Forelimb muscle (tissue), 1 donor: ENCODE results near the gene MARCHF9. TPM values are rescaled to one million over a fixed set of nuclear protein-coding genes. Genes with fewer than 3 reads are reported as not detected.

Source experiments
- DNase-seq: peaks from one replicate; pipeline ENCODE4 v3.0.0-alpha.2; 2013; ENCODE audit warnings: low read depth
- polyA plus RNA-seq: library from polyadenylated mRNA; unstranded; fragments of 120-200 nt; gene quantifications from one replicate; pipeline ENCODE4 v1.2.1, GENCODE V29; 2013; ENCODE audit not compliant: insufficient read length

The MARCHF9 gene
- polyA plus RNA-seq, 1 donor: 8.3 TPM

- DNase-seq: no peak
Measured at GRCh38 chr12:57737467-57738460, 17.1 kb upstream of the MARCHF9 start.

DNA sequence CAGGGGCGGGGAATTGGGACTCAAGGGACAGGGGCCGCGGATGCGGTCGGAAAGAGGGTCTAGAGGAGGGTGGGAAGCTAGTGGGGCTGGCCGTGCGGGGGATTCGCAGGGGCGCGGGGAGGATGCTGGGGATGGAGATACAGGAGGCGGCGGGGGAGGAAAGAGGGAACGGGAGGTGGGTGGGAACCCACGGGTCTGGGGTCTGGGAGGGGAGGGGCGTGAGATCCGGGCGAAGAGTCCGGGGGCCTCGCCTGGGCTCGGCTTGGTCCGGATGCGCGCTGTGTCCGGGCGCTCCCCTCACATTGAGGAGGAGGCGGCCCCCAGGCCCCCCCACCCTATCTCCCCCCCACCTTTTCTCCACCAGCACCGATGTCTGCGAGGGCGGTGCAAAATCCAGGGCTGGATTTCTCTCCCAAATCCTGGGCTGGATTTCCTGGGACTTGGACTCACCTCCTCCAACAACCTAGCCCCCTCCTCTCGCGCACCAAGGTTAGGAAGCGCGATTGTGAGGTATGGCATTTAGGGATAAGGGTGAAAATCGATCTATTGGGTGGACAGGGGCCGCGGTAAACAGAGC is 16.2 kb upstream of the MARCHF9 start, which contains the start of gene AGAP2:
Gene AGAP2, minus strand, starts transcription at position 82 of the 577 bp plus-strand sequence. CDS start 496 bp downstream, outside the sequence.
- no peak for DNase-seq

DNA sequence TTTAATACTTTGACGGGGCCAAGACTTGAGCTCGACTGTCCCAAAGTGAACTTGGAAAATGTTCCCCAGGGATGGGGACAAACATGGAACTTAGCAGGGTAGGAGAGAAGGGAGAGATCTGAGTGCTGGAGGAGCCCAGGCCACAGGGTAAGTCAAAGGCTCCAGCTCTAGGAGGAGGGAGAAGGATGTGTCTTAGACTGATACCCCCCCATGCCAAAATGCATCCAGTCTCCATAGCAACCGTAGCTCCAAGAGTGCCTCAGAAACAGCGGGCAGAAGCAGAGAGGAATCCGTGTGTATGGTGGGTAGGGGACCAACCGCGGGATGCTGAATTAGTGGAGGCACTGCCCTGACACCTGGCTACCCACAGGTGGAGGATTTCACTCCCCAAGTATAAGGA is 15.5 kb upstream of the MARCHF9 start:
- DNase-seq: no peak

- DNase-seq: no peak
Measured at GRCh38 chr12:57739914-57740538, 14.9 kb upstream of the MARCHF9 start.

GRCh38 chr12:57740656-57741412 is 14.1 kb upstream of the MARCHF9 start:
- DNase-seq: no peak

DNA sequence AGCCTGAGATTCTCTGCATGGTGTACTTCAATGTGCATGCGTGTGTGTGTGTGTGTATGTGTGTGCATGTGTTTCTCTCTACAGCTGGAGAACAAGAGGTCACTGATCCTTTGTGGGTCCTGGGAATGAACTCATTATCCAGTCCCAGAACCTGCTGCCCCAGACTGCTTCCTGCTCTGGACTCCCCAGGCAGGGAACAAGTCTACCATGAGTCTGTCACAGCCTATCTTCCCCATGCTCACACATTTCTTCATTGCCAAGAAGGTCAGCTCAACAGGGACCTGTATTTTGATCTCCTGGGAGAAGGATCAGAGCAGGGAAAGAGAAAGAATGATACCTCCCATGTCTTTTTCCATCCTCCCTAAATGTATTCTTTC is 13.5 kb upstream of the MARCHF9 start:
- DNase-seq: no peak

DNA sequence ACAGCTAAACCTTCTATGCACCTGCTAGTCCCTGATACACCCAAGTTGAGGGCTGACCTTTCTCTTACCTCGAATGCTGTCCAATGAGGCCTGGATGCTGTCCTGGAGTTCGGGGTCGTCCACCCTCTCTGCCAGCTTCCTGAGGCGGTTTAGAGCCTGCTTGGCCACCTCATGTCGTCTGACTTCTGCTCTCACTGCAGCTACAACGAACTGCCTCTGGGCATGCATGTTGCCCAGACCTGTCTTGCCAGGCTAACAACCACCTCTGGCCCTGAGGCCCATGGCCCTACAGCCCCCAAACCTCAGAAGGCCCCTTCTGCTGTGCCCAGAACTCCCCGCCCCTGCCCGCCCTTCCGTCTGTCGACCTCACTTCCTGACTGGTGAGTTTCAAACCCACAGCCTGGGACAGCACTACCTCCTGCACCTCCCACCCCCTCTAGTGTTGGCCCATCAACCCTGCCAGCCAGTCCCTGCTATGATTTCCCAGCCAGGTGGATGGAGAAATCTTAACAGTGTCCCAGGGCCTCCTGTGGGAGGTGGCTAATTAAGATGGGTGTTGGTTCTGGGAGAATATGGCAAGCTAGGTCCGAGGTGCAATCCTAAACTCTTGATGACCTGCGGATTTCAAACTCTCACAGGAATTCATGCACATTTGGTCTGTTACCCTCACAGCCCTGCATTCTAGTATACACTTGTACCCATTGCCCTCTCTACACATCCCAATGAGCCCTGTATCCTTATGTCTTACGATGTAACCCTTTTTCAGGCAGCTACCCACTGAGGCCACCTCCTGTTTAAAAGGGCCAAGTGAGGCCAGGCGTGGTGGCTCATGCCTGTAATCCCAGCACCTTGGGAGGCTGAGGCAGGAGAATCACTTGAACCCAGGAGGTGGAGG is 12.8 kb upstream of the MARCHF9 start:
- DNase-seq: no peak

GRCh38 chr12:57743769-57744168 is 11.1 kb upstream of the MARCHF9 start:
- DNase-seq: no peak

GRCh38 chr12:57744194-57744776 is 10.6 kb upstream of the MARCHF9 start:
- DNase-seq: no peak

DNA sequence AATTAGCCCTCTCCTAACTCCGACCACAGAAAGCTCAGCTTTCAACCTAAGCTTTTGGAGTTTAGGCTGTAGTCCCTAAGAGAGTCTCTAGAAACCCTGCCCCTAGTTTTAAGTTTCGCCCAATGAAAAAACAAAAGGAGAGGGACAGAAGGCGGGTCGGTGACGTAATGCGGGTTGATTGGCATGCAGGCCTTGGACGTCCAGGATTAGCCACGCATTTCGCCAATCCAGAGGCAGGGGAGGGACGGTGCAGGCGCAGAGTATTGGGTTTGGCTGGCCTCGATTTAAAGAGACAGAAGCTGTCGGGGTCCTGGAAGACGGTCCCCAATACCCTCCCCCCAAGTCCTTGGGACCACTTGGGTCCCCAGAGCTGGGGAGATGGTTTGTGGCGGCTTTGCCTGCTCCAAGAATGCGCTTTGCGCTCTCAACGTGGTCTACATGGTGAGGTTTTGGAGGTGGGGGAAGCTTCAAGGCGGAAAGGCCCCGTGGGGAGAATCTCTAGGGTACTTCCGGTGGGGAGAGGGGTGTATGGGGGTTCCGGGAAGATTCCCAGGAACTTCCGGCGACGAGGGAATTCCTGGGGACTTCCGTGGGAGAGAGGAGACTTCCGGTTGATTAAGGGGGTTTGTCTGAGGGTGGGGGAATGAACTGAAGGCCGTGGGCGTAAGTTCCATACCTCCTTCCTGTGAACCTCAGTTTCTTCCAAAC is 10.0 kb upstream of the MARCHF9 start, which contains the start of gene TSPAN31:
Gene TSPAN31, plus strand, starts transcription at position 263 of the 708 bp plus-strand sequence. Its CDS starts 116 bp downstream, at position 379.
- DNase-seq: peak; percentile 99

DNA sequence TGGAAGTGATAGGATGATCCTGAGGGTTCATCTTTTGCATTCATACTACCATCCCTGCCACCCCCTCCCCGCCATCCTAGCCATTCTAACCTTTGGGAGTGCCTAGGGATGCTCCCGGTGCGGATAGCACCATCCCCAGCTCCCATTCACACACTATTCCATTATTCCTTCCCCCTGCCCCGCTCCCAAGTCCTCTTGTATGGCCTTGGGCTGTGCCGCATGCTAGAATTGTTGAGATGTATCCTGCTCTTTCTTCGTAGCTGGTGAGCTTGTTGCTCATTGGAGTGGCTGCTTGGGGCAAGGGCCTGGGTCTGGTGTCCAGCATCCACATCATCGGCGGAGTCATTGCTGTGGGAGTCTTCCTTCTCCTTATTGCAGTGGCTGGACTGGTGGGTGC is 9.4 kb upstream of the MARCHF9 start:
- no peak for DNase-seq

GRCh38 chr12:57746025-57746424 is 8.9 kb upstream of the MARCHF9 start:
- no peak for DNase-seq

GRCh38 chr12:57749061-57749460 is 5.8 kb upstream of the MARCHF9 start:
- no peak for DNase-seq

- DNase-seq: no peak
Measured at GRCh38 chr12:57750561-57751431, 4.1 kb upstream of the MARCHF9 start.

DNA sequence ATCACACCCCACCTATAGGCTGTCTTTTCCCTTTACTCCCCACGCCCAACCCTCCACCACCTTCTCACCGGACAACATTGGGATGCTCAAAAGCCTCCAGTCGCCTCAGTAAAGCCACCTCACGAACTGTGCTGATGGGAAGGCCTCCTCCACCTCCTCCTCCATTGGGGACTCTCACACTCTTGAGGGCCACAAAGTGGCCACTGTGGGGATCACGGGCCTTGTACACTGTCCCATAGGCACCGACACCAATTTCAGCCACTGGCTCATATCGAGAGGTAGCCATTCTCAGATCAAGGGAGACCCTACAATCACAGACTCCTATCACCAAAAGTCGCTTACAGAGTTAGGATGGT is 3.5 kb upstream of the MARCHF9 start:
- no peak for DNase-seq

- DNase-seq: peak; percentile 93
Measured at GRCh38 chr12:57751788-57752667, 2.9 kb upstream of the MARCHF9 start, which contains the start of gene CDK4. TSS of gene CDK4 (minus strand) at chr12:57752310. CDS start at chr12:57751717, 593 bp downstream.

GRCh38 chr12:57752668-57753000 is 2.3 kb upstream of the MARCHF9 start:
- DNase-seq: no peak
